H1 (cell line): ENCODE results near the gene RHBDD2. TPM values are rescaled to one million over a fixed set of nuclear protein-coding genes. Genes with fewer than 3 reads are reported as not detected.
A peak's percentile ranks its signal among the peaks of the same experiment; 100 is the strongest.

Experiments
- ASH2L ChIP-seq: fragments of 200-600, 300-600 bp; sonication (generic); IDR thresholded peaks from one replicate; pipeline ENCODE4 v1.7.1; 2017; ENCODE audit warnings: low read length
- EGR1 ChIP-seq: IDR thresholded peaks from 2 replicates; pipeline ENCODE4 v1.6.1; 2011; ENCODE audit warnings: low read depth, low read length, borderline replicate concordance
- EP300 ChIP-seq, 2 experiments: IDR thresholded peaks; 1 replicate in 1 of 2; 2 replicates in 1 of 2; pipeline ENCODE4 v1.6.1; 2011 to 2012; ENCODE audit warnings: low read depth in 2 of 2, low read length in 2 of 2, mild to moderate bottlenecking in 2 of 2, borderline replicate concordance in 1 of 2, inconsistent platforms in 1 of 2, moderate library complexity in 1 of 2
- GABPA ChIP-seq: IDR thresholded peaks from 2 replicates; pipeline ENCODE4 v1.6.1; 2011; ENCODE audit warnings: mild to moderate bottlenecking, low read length, moderate library complexity, borderline replicate concordance; ENCODE audit not compliant: insufficient read depth
- HDAC6 ChIP-seq: IDR thresholded peaks from one replicate; pipeline ENCODE4 v1.7.1; 2012; ENCODE audit warnings: low read depth, mild to moderate bottlenecking, inconsistent platforms, low read length, moderate library complexity
- JUN ChIP-seq: IDR thresholded peaks from 2 replicates; pipeline ENCODE4 v1.6.1; 2011; ENCODE audit warnings: low read depth, mild to moderate bottlenecking, improper control_type of control experiment, low read length
- JUND ChIP-seq: IDR thresholded peaks from 2 replicates; pipeline ENCODE4 v1.6.1; 2011; ENCODE audit warnings: mild to moderate bottlenecking, improper control_type of control experiment, low read length
- KDM5A ChIP-seq: fragments of 200-600 bp; IDR thresholded peaks from 2 replicates; pipeline ENCODE4 v1.7.1; 2012; ENCODE audit warnings: mild to moderate bottlenecking, low read length, inconsistent platforms, mixed read lengths
- MAFK ChIP-seq: IDR thresholded peaks from 2 replicates; pipeline ENCODE4 v1.6.1; 2012; ENCODE audit warnings: low read depth, mild to moderate bottlenecking, improper control_type of control experiment, low read length
- NANOG ChIP-seq: IDR thresholded peaks from 2 replicates; pipeline ENCODE4 v1.6.1; 2011; ENCODE audit warnings: low read length, low read depth, mild to moderate bottlenecking, inconsistent platforms; ENCODE audit not compliant: insufficient read depth, poor library complexity, severe bottlenecking
- POLR2A ChIP-seq, 2 experiments: IDR thresholded peaks; 1 replicate in 1 of 2; 2 replicates in 1 of 2; pipeline ENCODE4 v1.6.1; 2011; ENCODE audit warnings: low read depth in 2 of 2, low read length in 2 of 2, mild to moderate bottlenecking in 2 of 2; ENCODE audit errors: control extremely low read depth in 1 of 2
- POLR2AphosphoS5 ChIP-seq: IDR thresholded peaks from 2 replicates; pipeline ENCODE4 v1.6.1; 2011; ENCODE audit warnings: low read depth, low read length
- RFX5 ChIP-seq: IDR thresholded peaks from 2 replicates; pipeline ENCODE4 v1.6.1; 2011; ENCODE audit warnings: low read depth, low read length, improper control_type of control experiment, borderline replicate concordance
- RNF2 ChIP-seq: fragments of 200-900, 300-1000 bp; sonication (generic); IDR thresholded peaks from 2 replicates; pipeline ENCODE4 v1.7.1; 2016; ENCODE audit warnings: borderline replicate concordance, low read depth, mild to moderate bottlenecking, antibody characterized with exemption, low read length; ENCODE audit not compliant: poor library complexity, severe bottlenecking; ENCODE audit errors: missing control alignments
- SIN3A ChIP-seq, 2 experiments: IDR thresholded peaks in 1 of 2; conservative IDR thresholded peaks in 1 of 2; 2 replicates each; pipeline ENCODE4 v1.6.1; 2011 to 2012; ENCODE audit warnings: low read length in 2 of 2, improper control_type of control experiment in 1 of 2, low read depth in 1 of 2, mild to moderate bottlenecking in 1 of 2
- SIX5 ChIP-seq: IDR thresholded peaks from 2 replicates; pipeline ENCODE4 v1.6.1; 2011; ENCODE audit warnings: mild to moderate bottlenecking, low read depth, low read length
- SP4 ChIP-seq: IDR thresholded peaks from 2 replicates; pipeline ENCODE4 v1.6.1; 2012; ENCODE audit warnings: low read length, inconsistent platforms
- TEAD4 ChIP-seq: IDR thresholded peaks from 2 replicates; pipeline ENCODE4 v1.6.1; 2012; ENCODE audit warnings: low read depth, low read length, inconsistent platforms, mixed read lengths
- polyA plus RNA-seq, 7 experiments: library from polyadenylated mRNA; depleted of rRNA in 3 of 7; stranded (reverse) in 5 of 7; unstranded in 2 of 7; fragments of >200 nt in 5 of 7; fragments of 200-250 nt in 2 of 7; gene quantifications; 1 replicate in 5 of 7; 2 replicates in 1 of 7; 4 replicates in 1 of 7; pipeline versions ENCODE4 v1.2.1 to v1.2.3, GENCODE V29; 2011 to 2013; ENCODE audit warnings: missing spikeins in 2 of 7, mixed read lengths in 2 of 7
- total RNA-seq: library from RNA; stranded (reverse); fragmentation: NEBNext Ultra II Directional; extraction: Animal tissue kit (Norgen Biotek cat#: 25700); gene quantifications from 2 replicates; pipeline ENCODE4 v1.2.1, GENCODE V29; 2021
- TF ChIP-seq, protein P1 (sequence below): IDR thresholded peaks from 2 replicates; pipeline ENCODE4 v1.6.1; 2011; ENCODE audit warnings: low read depth, mild to moderate bottlenecking, low read length; ENCODE audit not compliant: insufficient read depth
- TF ChIP-seq, protein P2 (sequence below): IDR thresholded peaks from 2 replicates; pipeline ENCODE4 v1.6.1; 2012; ENCODE audit warnings: inconsistent platforms
- TF ChIP-seq, protein P3 (sequence below): IDR thresholded peaks from 2 replicates; pipeline ENCODE4 v1.6.1; 2011; ENCODE audit warnings: low read length, improper control_type of control experiment

RHBDD2 gene
- total and polyA plus RNA-seq, 2 of the 8 experiments (the other 6 are each of a cell fraction or from before 2014, with no cell fraction given) = 28.3 to 65.5 TPM

DNA sequence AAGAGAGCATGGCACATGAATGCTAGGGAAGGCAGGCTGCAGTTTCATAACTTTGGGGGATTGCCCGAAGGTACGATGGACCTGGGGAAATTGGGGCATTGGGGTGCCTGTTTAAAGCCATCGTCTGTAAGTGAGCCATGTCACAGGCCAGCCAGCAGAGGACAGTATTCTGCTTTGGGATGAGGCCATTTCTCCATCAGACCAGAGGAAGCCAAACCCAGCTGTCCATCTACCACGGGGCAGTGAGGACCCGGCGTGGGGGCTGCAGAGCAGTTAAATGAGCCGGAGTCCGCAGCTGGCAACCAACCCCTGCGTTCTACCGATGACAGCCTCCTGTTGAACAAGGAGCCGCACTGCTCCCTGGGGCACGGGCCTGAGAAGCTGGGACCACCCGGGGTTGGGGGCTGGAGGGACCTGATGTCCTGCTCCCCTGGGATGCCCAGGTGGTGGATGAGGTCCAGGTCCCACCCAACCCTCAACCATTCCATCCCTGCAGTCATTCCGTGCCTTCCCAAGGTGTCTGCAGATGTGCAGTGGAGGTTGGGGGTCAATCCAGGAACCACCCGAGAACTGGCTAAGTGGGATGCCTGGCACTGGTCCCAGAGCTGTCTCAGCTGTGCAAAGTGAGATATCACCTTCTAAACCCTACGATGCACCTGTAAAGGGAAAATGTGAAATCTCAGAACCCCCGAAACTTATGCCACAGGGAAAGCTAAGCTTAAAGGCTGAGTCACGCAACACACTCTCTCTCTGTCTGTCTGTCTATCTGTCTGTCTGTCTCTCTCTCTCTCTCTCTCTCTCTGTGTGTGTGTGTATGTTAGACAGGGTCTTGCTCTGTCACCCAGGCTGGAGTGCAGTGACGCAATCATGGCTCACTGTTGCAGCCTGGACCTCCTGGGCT lies 12.1 kb upstream of the RHBDD2 start (continued):
- no peak for TF ChIP-seq MAFK
- TF ChIP-seq NANOG = no peak
- TF ChIP-seq SIN3A (conservative IDR thresholded peaks at IDR 0.05 in 1 of 2, IDR thresholded peaks at IDR 0.05 in 1 of 2; ENCODE audit: low read depth in 1 of 2, low read length in 2 of 2) = 0 out of 4 replicates have a peak, but pooled peaks of 1 of the 2 experiments have one; percentile 73
- TF ChIP-seq GABPA = peak; percentile 25; the same call in 1 of the 2 replicates
- TF ChIP-seq KDM5A = no peak
- no peak for TF ChIP-seq JUN
- no peak for TF ChIP-seq POLR2A (IDR thresholded peaks at IDR 0.05; ENCODE audit: control extremely low read depth in 1 of 2, low read depth in 2 of 2, low read length in 2 of 2)
- TF ChIP-seq JUND = no peak
- TF ChIP-seq ASH2L = no peak
- no peak for TF ChIP-seq EP300 (IDR thresholded peaks at IDR 0.05; ENCODE audit: borderline replicate concordance in 1 of 2, low read depth in 2 of 2, low read length in 2 of 2)
- TF ChIP-seq TEAD4 = 0 out of 2 replicates have a peak, but pooled peaks have one; percentile 17
- TF ChIP-seq, protein P1, sequence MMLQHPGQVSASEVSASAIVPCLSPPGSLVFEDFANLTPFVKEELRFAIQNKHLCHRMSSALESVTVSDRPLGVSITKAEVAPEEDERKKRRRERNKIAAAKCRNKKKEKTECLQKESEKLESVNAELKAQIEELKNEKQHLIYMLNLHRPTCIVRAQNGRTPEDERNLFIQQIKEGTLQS = no peak
- no peak for TF ChIP-seq RFX5
- no peak for TF ChIP-seq POLR2AphosphoS5
- TF ChIP-seq EGR1 = no peak
- TF ChIP-seq, protein P2, sequence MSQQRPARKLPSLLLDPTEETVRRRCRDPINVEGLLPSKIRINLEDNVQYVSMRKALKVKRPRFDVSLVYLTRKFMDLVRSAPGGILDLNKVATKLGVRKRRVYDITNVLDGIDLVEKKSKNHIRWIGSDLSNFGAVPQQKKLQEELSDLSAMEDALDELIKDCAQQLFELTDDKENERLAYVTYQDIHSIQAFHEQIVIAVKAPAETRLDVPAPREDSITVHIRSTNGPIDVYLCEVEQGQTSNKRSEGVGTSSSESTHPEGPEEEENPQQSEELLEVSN = no peak
- TF ChIP-seq SIX5 = no peak
- no peak for TF ChIP-seq SP4
- TF ChIP-seq RNF2 = no peak
- TF ChIP-seq, protein P3, sequence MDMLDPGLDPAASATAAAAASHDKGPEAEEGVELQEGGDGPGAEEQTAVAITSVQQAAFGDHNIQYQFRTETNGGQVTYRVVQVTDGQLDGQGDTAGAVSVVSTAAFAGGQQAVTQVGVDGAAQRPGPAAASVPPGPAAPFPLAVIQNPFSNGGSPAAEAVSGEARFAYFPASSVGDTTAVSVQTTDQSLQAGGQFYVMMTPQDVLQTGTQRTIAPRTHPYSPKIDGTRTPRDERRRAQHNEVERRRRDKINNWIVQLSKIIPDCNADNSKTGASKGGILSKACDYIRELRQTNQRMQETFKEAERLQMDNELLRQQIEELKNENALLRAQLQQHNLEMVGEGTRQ = no peak
- no peak for TF ChIP-seq HDAC6
